OCI-M2 (cell line): ENCODE data around the gene DSG2.

Experiments
- DNase-seq: peaks from one replicate; lab custom pipeline; 2025; ENCODE audit not compliant: unreplicated experiment; lab: John Stamatoyannopoulos, UW

Gene DSG2

GRCh38 chr18:31583185-31583854, 85.3 kb downstream of the DSG2 start:
- DNase-seq: no peak

- DNase-seq: no peak
Observed at GRCh38 chr18:31585991-31586390, 88.0 kb downstream of the DSG2 start.

- DNase-seq: no peak
Observed at GRCh38 chr18:31586616-31587015, 88.6 kb downstream of the DSG2 start.

- no peak for DNase-seq
Observed at GRCh38 chr18:31587529-31587928, 89.6 kb downstream of the DSG2 start.

GRCh38 chr18:31590570-31590969, 92.6 kb downstream of the DSG2 start:
- no peak for DNase-seq

- no peak for DNase-seq
Observed at GRCh38 chr18:31591113-31591512, 93.1 kb downstream of the DSG2 start.

GRCh38 chr18:31591628-31592027, 93.7 kb downstream of the DSG2 start, which contains the start of gene TTR:
Gene TTR, plus strand, starts transcription at chr18:31591877. Its CDS starts 26 bp downstream, at chr18:31591903.
- no peak for DNase-seq

GRCh38 chr18:31592506-31593157, 94.7 kb downstream of the DSG2 start:
- DNase-seq: no peak

- no peak for DNase-seq
Observed at GRCh38 chr18:31595121-31595771, 97.3 kb downstream of the DSG2 start.

- no peak for DNase-seq
Observed at GRCh38 chr18:31596081-31596872, 98.3 kb downstream of the DSG2 start.

GRCh38 chr18:31598021-31598805, 100.2 kb downstream of the DSG2 start:
- no peak for DNase-seq
